GM23338 (cell line): ENCODE measurements around the gene GNA15. TPM values are rescaled to one million over a fixed set of nuclear protein-coding genes. Genes with fewer than 3 reads are reported as not detected.

Experiments used
- ATAC-seq: fragments of 200-7000 bp; cut with Tn5 transposase; 3 replicates; pipeline ENCODE4 v1.9.1; 2020
- DNase-seq: peaks from one replicate; pipeline ENCODE4 v3.0.0-alpha.2; 2015; ENCODE audit warnings: low spot score
- H2AFZ ChIP-seq: fragments of 200-600 bp; sonication (generic); 2 replicates; pipeline ENCODE4 v1.8.0; 2016; ENCODE audit warnings: antibody characterized with exemption, mild to moderate bottlenecking, moderate library complexity
- H3F3A ChIP-seq: fragments of 200-600 bp; sonication (generic); replicated peaks from 2 replicates; pipeline ENCODE4 v1.8.0; 2017; ENCODE audit warnings: antibody characterized with exemption, mixed run types, low read depth
- H3K27ac ChIP-seq: fragments of 200-600 bp; sonication (generic); 2 replicates; pipeline ENCODE4 v1.6.1; 2016; ENCODE audit warnings: low read depth
- H3K27me3 ChIP-seq: fragments of 200-600 bp; sonication (generic); 2 replicates; pipeline ENCODE4 v1.8.0; 2016; ENCODE audit warnings: mild to moderate bottlenecking, mixed run types, moderate library complexity; ENCODE audit not compliant: insufficient read depth
- H3K36me3 ChIP-seq: fragments of 200-600 bp; sonication (generic); 2 replicates; pipeline ENCODE4 v1.8.0; 2016; ENCODE audit warnings: mild to moderate bottlenecking; ENCODE audit not compliant: insufficient read depth
- H3K4me1 ChIP-seq: fragments of 200-600 bp; sonication (generic); 2 replicates; pipeline ENCODE4 v1.8.0; 2016; ENCODE audit warnings: mild to moderate bottlenecking, moderate library complexity; ENCODE audit not compliant: insufficient read depth
- H3K4me2 ChIP-seq: fragments of 200-600 bp; sonication (generic); 2 replicates; pipeline ENCODE4 v1.7.1; 2017; ENCODE audit warnings: mixed run types
- H3K4me3 ChIP-seq: fragments of 200-600 bp; sonication (generic); 2 replicates; pipeline ENCODE4 v1.6.1; 2016; ENCODE audit warnings: mixed run types
- H3K79me2 ChIP-seq: fragments of 200-600 bp; sonication (generic); replicated peaks from 2 replicates; pipeline ENCODE4 v1.8.0; 2017; ENCODE audit warnings: mild to moderate bottlenecking; ENCODE audit not compliant: insufficient read depth
- H3K9me2 ChIP-seq: fragments of 200-600 bp; sonication (generic); 2 replicates; pipeline ENCODE4 v1.8.0; 2017; ENCODE audit not compliant: insufficient read depth
- H4K20me1 ChIP-seq: fragments of 200-600 bp; sonication (generic); replicated peaks from 2 replicates; pipeline ENCODE4 v1.8.0; 2017; ENCODE audit warnings: mild to moderate bottlenecking; ENCODE audit not compliant: insufficient read depth
- H3K27ac Mint-ChIP-seq: 2 replicates; pipeline ENCODE4 v1.8.0; 2020; ENCODE audit warnings: inconsistent platforms, mild to moderate bottlenecking, moderate library complexity, mixed read lengths
- H3K27me3 Mint-ChIP-seq: 3 replicates; pipeline ENCODE4 v1.8.0; 2022; ENCODE audit warnings: low read depth, mild to moderate bottlenecking, moderate library complexity, mixed read lengths, inconsistent platforms; ENCODE audit not compliant: insufficient read depth, poor library complexity
- H3K36me3 Mint-ChIP-seq: 3 replicates; pipeline ENCODE4 v1.8.0; 2021; ENCODE audit warnings: low read depth, mild to moderate bottlenecking, inconsistent platforms, moderate library complexity, mixed read lengths
- H3K4me1 Mint-ChIP-seq: 3 replicates; pipeline ENCODE4 v1.8.0; 2020; ENCODE audit warnings: mild to moderate bottlenecking, inconsistent platforms, mixed read lengths
- H3K4me3 Mint-ChIP-seq: 3 replicates; pipeline ENCODE4 v1.8.0; 2021; ENCODE audit warnings: moderate library complexity, mild to moderate bottlenecking, inconsistent platforms, mixed read lengths
- H3K9me3 Mint-ChIP-seq: 3 replicates; pipeline ENCODE4 v1.8.0; 2020; ENCODE audit warnings: moderate library complexity, mild to moderate bottlenecking, inconsistent platforms, mixed read lengths
- CREB1 ChIP-seq: fragments of 250-450 bp; sonication (Bioruptor Pico); IDR thresholded peaks from 2 replicates; pipeline ENCODE4 v1.5.0; 2020; ENCODE audit warnings: low read depth, mild to moderate bottlenecking, moderate library complexity
- ETS1 ChIP-seq: IDR thresholded peaks from 2 replicates; pipeline ENCODE4 v1.6.1; 2016; ENCODE audit warnings: antibody characterized with exemption
- EZH2 ChIP-seq: fragments of 200-600 bp; sonication (generic); IDR thresholded peaks from one replicate; pipeline ENCODE4 v1.8.0; 2017; ENCODE audit warnings: antibody characterized with exemption, mild to moderate bottlenecking, low read depth; ENCODE audit not compliant: unreplicated experiment
- EZH2phosphoT487 ChIP-seq: fragments of 200-600 bp; sonication (generic); IDR thresholded peaks from one replicate; pipeline ENCODE4 v1.8.1; 2018; ENCODE audit warnings: antibody characterized with exemption; ENCODE audit not compliant: unreplicated experiment
- JUNB ChIP-seq: IDR thresholded peaks from one replicate; pipeline ENCODE4 v1.6.1; 2016; ENCODE audit warnings: antibody characterized with exemption; ENCODE audit not compliant: unreplicated experiment
- NANOG ChIP-seq: IDR thresholded peaks from 2 replicates; pipeline ENCODE4 v1.6.1; 2016; ENCODE audit warnings: antibody characterized with exemption, borderline replicate concordance
- POLR2AphosphoS5 ChIP-seq: IDR thresholded peaks from 2 replicates; pipeline ENCODE4 v1.6.1; 2016; ENCODE audit warnings: antibody characterized with exemption, low read depth
- REST ChIP-seq: IDR thresholded peaks from one replicate; pipeline ENCODE4 v1.6.1; 2018; ENCODE audit warnings: antibody characterized with exemption; ENCODE audit not compliant: unreplicated experiment
- STAT1 ChIP-seq: IDR thresholded peaks from one replicate; pipeline ENCODE4 v1.6.1; 2016; ENCODE audit warnings: antibody characterized with exemption; ENCODE audit not compliant: unreplicated experiment
- ZNF114 ChIP-seq: fragments of 250-450 bp; sonication (Bioruptor Pico); IDR thresholded peaks from 2 replicates; pipeline ENCODE4 v1.5.0; 2020; ENCODE audit warnings: mild to moderate bottlenecking, moderate library complexity
- ZNF331 ChIP-seq: fragments of 250-450 bp; sonication (Bioruptor Pico); IDR thresholded peaks from 2 replicates; pipeline ENCODE4 v1.5.0; 2020; ENCODE audit warnings: low read depth, mild to moderate bottlenecking, moderate library complexity
- polyA plus RNA-seq: library from polyadenylated mRNA; unstranded; fragments of >200 nt; fragmentation: Nextera tagmentation; extraction: Ambion mirVana; gene quantifications from 2 replicates; pipeline ENCODE4 v1.2.1, GENCODE V29; 2016
- total RNA-seq: library from RNA; depleted of rRNA; stranded (reverse); fragments of >200 nt; shearing (Covaris generic); gene quantifications from 2 replicates; pipeline ENCODE4 v1.2.3, GENCODE V29; 2014
- TF ChIP-seq, protein P1 (sequence below), 2 experiments: fragments of 200-600 bp in 1 of 2; sonication (generic) in 1 of 2; conservative IDR thresholded peaks; 2 replicates each; pipeline versions ENCODE4 v1.5.1 to v1.6.1; 2016 to 2017; ENCODE audit warnings: antibody characterized with exemption in 2 of 2, low read depth in 2 of 2, mild to moderate bottlenecking in 2 of 2, moderate library complexity in 1 of 2
- TF ChIP-seq, protein P2 (sequence below): fragments of 250-450 bp; sonication (Bioruptor Pico); IDR thresholded peaks from 2 replicates; pipeline ENCODE4 v1.5.0; 2020; ENCODE audit warnings: mild to moderate bottlenecking, moderate library complexity

GNA15 gene
- total and polyA plus RNA-seq, 2 experiments from 2014 or later, result 0.14 to 0.31 TPM

DNA sequence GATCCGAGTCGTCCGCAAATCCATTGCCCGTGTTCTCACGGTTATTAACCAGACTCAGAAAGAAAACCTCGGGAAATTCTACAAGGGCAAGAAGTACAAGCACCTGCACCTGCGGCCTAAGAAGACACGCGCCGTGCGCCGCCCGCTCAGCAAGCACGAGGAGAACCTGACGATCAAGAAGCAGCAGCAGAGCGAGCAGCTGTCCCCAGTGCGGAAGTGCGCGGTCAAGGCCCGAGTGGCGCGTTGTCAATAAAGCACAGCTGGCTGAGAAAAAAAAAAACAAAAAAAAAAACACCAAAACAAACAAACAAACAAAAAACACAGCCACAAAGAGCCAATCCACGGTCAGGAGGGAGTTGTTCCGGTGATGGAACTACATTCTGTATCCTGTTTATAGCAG is 4.7 kb upstream of the GNA15 start:
- no peaks in the 10 kb centered on the region for H3K9me3 Mint-ChIP-seq
- Histone ChIP-seq H3K27ac (no peak overlapping the region), H3K79me2 (no peaks in the 10 kb centered on the region), H3K27me3 (no peaks in the 10 kb centered on the region), H3F3A (no peaks in the 10 kb centered on the region), H3K4me2 (no peak overlapping the region), H4K20me1 (no peaks in the 10 kb centered on the region), H3K36me3 (no peaks in the 10 kb centered on the region), H3K9me2 (no peaks in the 10 kb centered on the region), H3K4me1 (no peaks in the 10 kb centered on the region; the same call in 1 of the 2 replicates), H2AFZ (no peak overlapping the region), H3K4me3 (no peak overlapping the region)
- DNase-seq (no peak), ATAC-seq (no peak)
- no peak overlapping the region for H3K27ac Mint-ChIP-seq
- H3K4me3 Mint-ChIP-seq, result no peak overlapping the region
- peaks cover 2% of the 10 kb centered on the region for H3K27me3 Mint-ChIP-seq
- TF ChIP-seq CREB1 (CRISPR knock-in tag), result no peak
- no peak for TF ChIP-seq STAT1
- TF ChIP-seq, protein P1, sequence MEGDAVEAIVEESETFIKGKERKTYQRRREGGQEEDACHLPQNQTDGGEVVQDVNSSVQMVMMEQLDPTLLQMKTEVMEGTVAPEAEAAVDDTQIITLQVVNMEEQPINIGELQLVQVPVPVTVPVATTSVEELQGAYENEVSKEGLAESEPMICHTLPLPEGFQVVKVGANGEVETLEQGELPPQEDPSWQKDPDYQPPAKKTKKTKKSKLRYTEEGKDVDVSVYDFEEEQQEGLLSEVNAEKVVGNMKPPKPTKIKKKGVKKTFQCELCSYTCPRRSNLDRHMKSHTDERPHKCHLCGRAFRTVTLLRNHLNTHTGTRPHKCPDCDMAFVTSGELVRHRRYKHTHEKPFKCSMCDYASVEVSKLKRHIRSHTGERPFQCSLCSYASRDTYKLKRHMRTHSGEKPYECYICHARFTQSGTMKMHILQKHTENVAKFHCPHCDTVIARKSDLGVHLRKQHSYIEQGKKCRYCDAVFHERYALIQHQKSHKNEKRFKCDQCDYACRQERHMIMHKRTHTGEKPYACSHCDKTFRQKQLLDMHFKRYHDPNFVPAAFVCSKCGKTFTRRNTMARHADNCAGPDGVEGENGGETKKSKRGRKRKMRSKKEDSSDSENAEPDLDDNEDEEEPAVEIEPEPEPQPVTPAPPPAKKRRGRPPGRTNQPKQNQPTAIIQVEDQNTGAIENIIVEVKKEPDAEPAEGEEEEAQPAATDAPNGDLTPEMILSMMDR (conservative IDR thresholded peaks at IDR 0.05; ENCODE audit: low read depth in 2 of 2), result no peak
- no peak for TF ChIP-seq ZNF114 (CRISPR knock-in tag)
- TF ChIP-seq ZNF331 (CRISPR knock-in tag), result no peak
- no peak for TF ChIP-seq JUNB
- no peak for TF ChIP-seq ETS1
- no peak for TF ChIP-seq POLR2AphosphoS5
- no peak for TF ChIP-seq EZH2phosphoT487
- TF ChIP-seq REST, result no peak
- TF ChIP-seq, protein P2, sequence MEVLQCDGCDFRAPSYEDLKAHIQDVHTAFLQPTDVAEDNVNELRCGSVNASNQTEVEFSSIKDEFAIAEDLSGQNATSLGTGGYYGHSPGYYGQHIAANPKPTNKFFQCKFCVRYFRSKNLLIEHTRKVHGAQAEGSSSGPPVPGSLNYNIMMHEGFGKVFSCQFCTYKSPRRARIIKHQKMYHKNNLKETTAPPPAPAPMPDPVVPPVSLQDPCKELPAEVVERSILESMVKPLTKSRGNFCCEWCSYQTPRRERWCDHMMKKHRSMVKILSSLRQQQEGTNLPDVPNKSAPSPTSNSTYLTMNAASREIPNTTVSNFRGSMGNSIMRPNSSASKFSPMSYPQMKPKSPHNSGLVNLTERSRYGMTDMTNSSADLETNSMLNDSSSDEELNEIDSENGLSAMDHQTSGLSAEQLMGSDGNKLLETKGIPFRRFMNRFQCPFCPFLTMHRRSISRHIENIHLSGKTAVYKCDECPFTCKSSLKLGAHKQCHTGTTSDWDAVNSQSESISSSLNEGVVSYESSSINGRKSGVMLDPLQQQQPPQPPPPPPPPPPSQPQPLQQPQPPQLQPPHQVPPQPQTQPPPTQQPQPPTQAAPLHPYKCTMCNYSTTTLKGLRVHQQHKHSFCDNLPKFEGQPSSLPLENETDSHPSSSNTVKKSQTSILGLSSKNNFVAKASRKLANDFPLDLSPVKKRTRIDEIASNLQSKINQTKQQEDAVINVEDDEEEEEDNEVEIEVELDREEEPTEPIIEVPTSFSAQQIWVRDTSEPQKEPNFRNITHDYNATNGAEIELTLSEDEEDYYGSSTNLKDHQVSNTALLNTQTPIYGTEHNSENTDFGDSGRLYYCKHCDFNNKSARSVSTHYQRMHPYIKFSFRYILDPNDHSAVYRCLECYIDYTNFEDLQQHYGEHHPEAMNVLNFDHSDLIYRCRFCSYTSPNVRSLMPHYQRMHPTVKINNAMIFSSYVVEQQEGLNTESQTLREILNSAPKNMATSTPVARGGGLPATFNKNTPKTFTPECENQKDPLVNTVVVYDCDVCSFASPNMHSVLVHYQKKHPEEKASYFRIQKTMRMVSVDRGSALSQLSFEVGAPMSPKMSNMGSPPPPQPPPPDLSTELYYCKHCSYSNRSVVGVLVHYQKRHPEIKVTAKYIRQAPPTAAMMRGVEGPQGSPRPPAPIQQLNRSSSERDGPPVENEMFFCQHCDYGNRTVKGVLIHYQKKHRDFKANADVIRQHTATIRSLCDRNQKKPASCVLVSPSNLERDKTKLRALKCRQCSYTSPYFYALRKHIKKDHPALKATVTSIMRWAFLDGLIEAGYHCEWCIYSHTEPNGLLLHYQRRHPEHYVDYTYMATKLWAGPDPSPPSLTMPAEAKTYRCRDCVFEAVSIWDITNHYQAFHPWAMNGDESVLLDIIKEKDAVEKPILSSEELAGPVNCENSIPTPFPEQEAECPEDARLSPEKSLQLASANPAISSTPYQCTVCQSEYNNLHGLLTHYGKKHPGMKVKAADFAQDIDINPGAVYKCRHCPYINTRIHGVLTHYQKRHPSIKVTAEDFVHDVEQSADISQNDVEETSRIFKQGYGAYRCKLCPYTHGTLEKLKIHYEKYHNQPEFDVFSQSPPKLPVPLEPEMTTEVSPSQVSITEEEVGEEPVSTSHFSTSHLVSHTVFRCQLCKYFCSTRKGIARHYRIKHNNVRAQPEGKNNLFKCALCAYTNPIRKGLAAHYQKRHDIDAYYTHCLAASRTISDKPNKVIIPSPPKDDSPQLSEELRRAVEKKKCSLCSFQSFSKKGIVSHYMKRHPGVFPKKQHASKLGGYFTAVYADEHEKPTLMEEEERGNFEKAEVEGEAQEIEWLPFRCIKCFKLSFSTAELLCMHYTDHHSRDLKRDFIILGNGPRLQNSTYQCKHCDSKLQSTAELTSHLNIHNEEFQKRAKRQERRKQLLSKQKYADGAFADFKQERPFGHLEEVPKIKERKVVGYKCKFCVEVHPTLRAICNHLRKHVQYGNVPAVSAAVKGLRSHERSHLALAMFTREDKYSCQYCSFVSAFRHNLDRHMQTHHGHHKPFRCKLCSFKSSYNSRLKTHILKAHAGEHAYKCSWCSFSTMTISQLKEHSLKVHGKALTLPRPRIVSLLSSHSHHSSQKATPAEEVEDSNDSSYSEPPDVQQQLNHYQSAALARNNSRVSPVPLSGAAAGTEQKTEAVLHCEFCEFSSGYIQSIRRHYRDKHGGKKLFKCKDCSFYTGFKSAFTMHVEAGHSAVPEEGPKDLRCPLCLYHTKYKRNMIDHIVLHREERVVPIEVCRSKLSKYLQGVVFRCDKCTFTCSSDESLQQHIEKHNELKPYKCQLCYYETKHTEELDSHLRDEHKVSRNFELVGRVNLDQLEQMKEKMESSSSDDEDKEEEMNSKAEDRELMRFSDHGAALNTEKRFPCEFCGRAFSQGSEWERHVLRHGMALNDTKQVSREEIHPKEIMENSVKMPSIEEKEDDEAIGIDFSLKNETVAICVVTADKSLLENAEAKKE (CRISPR knock-in tag), result no peak
- TF ChIP-seq EZH2, result no peak
- no peak for TF ChIP-seq NANOG
- peaks cover 8% of the 10 kb centered on the region; the same call in 2 of the 3 replicates for H3K4me1 Mint-ChIP-seq
- H3K36me3 Mint-ChIP-seq, result no peaks in the 10 kb centered on the region
